Measurements from ENCODE around the gene DNAH11. TPM values are rescaled to one million over a fixed set of nuclear protein-coding genes. Genes with fewer than 3 reads are reported as not detected.
A peak's percentile ranks its signal among the peaks of the same experiment; 100 is the strongest.

The DNAH11 gene
- total and polyA plus RNA-seq, 2 of the 4 experiments (the other 2 are of a cell fraction) = not detected

DNA sequence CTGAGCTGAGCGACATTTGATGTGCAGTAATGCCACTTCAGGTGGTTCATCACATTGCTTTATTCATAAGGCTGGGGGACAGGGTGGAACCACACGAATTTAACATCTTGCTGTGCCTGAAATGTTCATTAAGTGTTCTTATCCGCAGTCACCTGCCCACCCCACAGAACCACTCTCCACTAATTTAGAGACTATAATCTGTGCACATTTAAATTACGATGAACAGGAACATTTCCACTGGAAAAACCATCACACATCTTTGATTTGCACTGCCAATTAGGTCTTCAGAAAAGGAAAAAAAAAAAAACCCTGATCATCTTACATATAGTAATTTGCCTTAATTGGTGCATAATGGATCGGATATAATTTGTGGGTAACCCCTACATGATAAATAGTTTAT is 400.6 kb downstream of the DNAH11 start:
- Histone ChIP-seq H3K9me3 (ENCODE audit: control insufficient read depth, insufficient read depth, low read length) (no peaks in the 10 kb centered on the region), H2AFZ (replicated peaks; ENCODE audit: low read length, poor library complexity) (no peak overlapping the region), H4K8ac (ENCODE audit: low read depth in 2 of 2, low read length in 2 of 2) (no peak overlapping the region), H4K91ac (ENCODE audit: insufficient read depth, low read depth, low read length) (no peak overlapping the region), H3K27me3 (ENCODE audit: control insufficient read depth, insufficient read depth, low read length) (no peaks in the 10 kb centered on the region), H3K9me1 (ENCODE audit: insufficient read depth, low read length) (no peaks in the 10 kb centered on the region; the same call in 1 of the 2 replicates), H3K56ac (ENCODE audit: extremely low read depth, insufficient read depth, low read length) (no peak overlapping the region), H4K5ac (ENCODE audit: low read depth, low read length) (no peak overlapping the region), H3K4me2 (ENCODE audit: low read depth, low read length) (no peak overlapping the region), H3K27ac (ENCODE audit: insufficient read depth, low read length) (no peak overlapping the region), H2BK120ac (ENCODE audit: low read depth, low read length) (no peak overlapping the region), H3K79me1 (ENCODE audit: low read depth in 1 of 2, low read length in 2 of 2) (peaks cover 17 to 22% of the 10 kb centered on the region in 2 experiments), H3K4me3 (ENCODE audit: insufficient read depth, low read depth, low read length) (no peak overlapping the region), H3K23ac (ENCODE audit: low read depth, low read length) (no peak overlapping the region), H2BK5ac (ENCODE audit: low read depth, low read length, poor library complexity, severe bottlenecking) (no peak overlapping the region), H3K36me3 (ENCODE audit: control insufficient read depth, insufficient read depth, low read length) (0 out of 2 replicates have a peak, but pooled peaks cover 2% of the 10 kb centered on the region), H3K9ac (ENCODE audit: low read depth, low read length) (no peak overlapping the region), H2BK20ac (ENCODE audit: low read depth, low read length) (no peak overlapping the region), H4K20me1 (ENCODE audit: insufficient read depth, low read length) (no peaks in the 10 kb centered on the region; the same call in 1 of the 2 replicates), H3K4me1 (ENCODE audit: control insufficient read depth, insufficient read depth, low read length) (peaks cover 5% of the 10 kb centered on the region), H3K4ac (ENCODE audit: low read depth, low read length) (no peak overlapping the region), H2BK15ac (ENCODE audit: low read depth, low read length) (no peak overlapping the region), H2AK9ac (replicated peaks; ENCODE audit: low read depth, low read length, poor library complexity) (peak overlapping the region; percentile 18), H2AK5ac (ENCODE audit: low read depth, low read length) (no peak overlapping the region), H3K18ac (ENCODE audit: low read depth, low read length) (no peak overlapping the region), H3K14ac (replicated peaks; ENCODE audit: low read depth, low read length) (no peak overlapping the region)
- intact Hi-C loops (cut with micrococcal nuclease) (no loop called here), in situ Hi-C loops (cut with MboI; ENCODE audit: low sequenced_read_pairs) (no loop called here), dilution Hi-C loops (cut with HindIII; ENCODE audit: low sequenced_read_pairs, unreplicated experiment) (no loop called here)
- WGBS, 2 experiments (ENCODE audit: extremely low coverage in 2 of 2, insufficient read length in 1 of 2) = no CpG with 5 or more reads among the region's 5 CpGs
- no peak for TF ChIP-seq MAFK (IDR thresholded peaks at IDR 0.05; ENCODE audit: low read depth, low read length)
- ATAC-seq (ENCODE audit: low read depth) (no peak), DNase-seq (no peak)
- CTCF ChIA-PET = interaction anchor here (0.7 kb wide), 1 partner anchor 10 kb away, joined by 4 read pairs; no protein-coding TSS in a partner anchor
- POLR2A ChIA-PET (ENCODE audit: unreplicated experiment) = no interaction called here
- no TSS peak for BruUV-seq (replicated peaks)

Measured in IMR-90 (cell line).